GM12878 (cell line): ENCODE results near the gene GALNT18. TPM values are rescaled to one million over a fixed set of nuclear protein-coding genes. Genes with fewer than 3 reads are reported as not detected.

ENCODE experiments used
- ATAC-seq: fragments of 200-7000 bp; cut with Tn5 transposase; 3 replicates; pipeline ENCODE4 v1.9.1; 2020; ENCODE audit warnings: mild to moderate bottlenecking, moderate library complexity
- BruUV-seq: library from RNA; stranded (reverse); fragments of 400-500 nt; replicated peaks from 2 replicates; lab custom pipeline; 2021; lab: Mats Ljungman, UMichigan
- CTCF ChIA-PET: fragments of 300-600 bp; sonication (Branson Sonifier 250); formaldehyde crosslinking; extraction: SDS; loops from one replicate; lab custom pipeline; 2021; ENCODE audit warnings: inconsistent platforms; lab: Yijun Ruan, JAX
- POLR2A ChIA-PET: fragments of 350-600 bp; formaldehyde crosslinking; extraction: SDS; loops from one replicate; lab custom pipeline; 2021; ENCODE audit warnings: inconsistent platforms; lab: Charles Lee
- RAD21 ChIA-PET: fragments of 300-600 bp; sonication (Branson Sonifier 250); formaldehyde crosslinking; loops from one replicate; lab custom pipeline; 2023; ENCODE audit warnings: antibody characterized with exemption; ENCODE audit not compliant: unreplicated experiment; lab: Charles Lee
- SMC1A ChIA-PET: fragments of 300-600 bp; sonication (Branson Sonifier 250); formaldehyde crosslinking; loops from one replicate; lab custom pipeline; 2023; ENCODE audit not compliant: unreplicated experiment, uncharacterized antibody; lab: Charles Lee
- DNase-seq: peaks from one replicate; pipeline ENCODE4 v3.0.0-alpha.2; 2011; ENCODE audit warnings: low read depth, low spot score
- FAIRE-seq: peaks from 3 replicates; lab custom pipeline; 2011; peaks lifted over from hg19 to GRCh38; lab: Jason Lieb, UNC
- H2AFZ ChIP-seq: 2 replicates; pipeline ENCODE4 v1.6.0; 2011; ENCODE audit warnings: low read depth, low read length, control low read depth; ENCODE audit not compliant: control insufficient read depth
- H3K27ac ChIP-seq: 2 replicates; pipeline ENCODE4 v1.5.1; 2011; ENCODE audit warnings: control low read depth; ENCODE audit not compliant: control insufficient read depth, insufficient read depth
- H3K27me3 ChIP-seq, 2 experiments: replicated peaks in 1 of 2; 2 replicates each; pipeline versions ENCODE4 v1.6.0 to v1.6.1; 2011; ENCODE audit warnings: low read length in 1 of 2; ENCODE audit not compliant: control insufficient read depth in 2 of 2, insufficient read depth in 2 of 2
- H3K36me3 ChIP-seq, 2 experiments: 2 replicates each; pipeline ENCODE4 v1.5.1; 2011; ENCODE audit warnings: low read length in 1 of 2; ENCODE audit not compliant: control insufficient read depth in 2 of 2, insufficient read depth in 2 of 2
- H3K4me1 ChIP-seq: 2 replicates; pipeline ENCODE4 v1.6.1; 2011; ENCODE audit warnings: mild to moderate bottlenecking, low read length, moderate library complexity, mixed read lengths; ENCODE audit not compliant: control insufficient read depth, insufficient read depth
- H3K4me2 ChIP-seq: 2 replicates; pipeline ENCODE4 v1.6.0; 2011; ENCODE audit warnings: control low read depth; ENCODE audit not compliant: control insufficient read depth, insufficient read depth
- H3K4me3 ChIP-seq: fragments of 200-600 bp; sonication (generic); 2 replicates; pipeline ENCODE4 v1.5.1; 2016
- H3K79me2 ChIP-seq: 2 replicates; pipeline ENCODE4 v1.6.0; 2011; ENCODE audit warnings: low read length; ENCODE audit not compliant: control insufficient read depth, insufficient read depth
- H3K9ac ChIP-seq: 2 replicates; pipeline ENCODE4 v1.8.0; 2011; ENCODE audit warnings: low read length, control low read depth, mixed read lengths; ENCODE audit not compliant: control insufficient read depth, insufficient read depth
- H3K9me3 ChIP-seq: replicated peaks from 3 replicates; pipeline ENCODE4 v1.5.1; 2011; ENCODE audit warnings: mild to moderate bottlenecking, low read length; ENCODE audit not compliant: control insufficient read depth, insufficient read depth
- H4K20me1 ChIP-seq: 2 replicates; pipeline ENCODE4 v1.6.0; 2011; ENCODE audit not compliant: control insufficient read depth, insufficient read depth
- EGR1 ChIP-seq, 2 experiments: IDR thresholded peaks; 1 replicate in 1 of 2; 2 replicates in 1 of 2; pipeline ENCODE4 v1.6.1; 2011 to 2012; ENCODE audit warnings: low read depth in 2 of 2, low read length in 2 of 2, borderline replicate concordance in 1 of 2, mild to moderate bottlenecking in 1 of 2, moderate library complexity in 1 of 2
- WGBS: methylation state at CpG from one replicate; pipeline ENCODE4 v1.1.6; 2016; ENCODE audit warnings: low lambda C conversion rate; ENCODE audit not compliant: insufficient replicate concordance, insufficient coverage; ENCODE audit errors: missing lambda C conversion rate; 5-methylcytosine and 5-hydroxymethylcytosine counted together
- in situ Hi-C: fragments of 300-500 bp; cut with MboI; formaldehyde crosslinking; loops from 9 replicates; pipeline ENCODE4 v1.14.3; 2018; ENCODE audit warnings: mixed read lengths
- intact Hi-C: fragments of 100-400 bp; cut with micrococcal nuclease; formaldehyde crosslinking; loops from one replicate; pipeline ENCODE4 v1.14.2; 2022; ENCODE audit not compliant: unreplicated experiment
- polyA plus RNA-seq, 11 experiments: library from polyadenylated mRNA; depleted of rRNA in 4 of 11; unstranded in 6 of 11; stranded (reverse) in 5 of 11; fragments of >200 nt; fragmentation: Nextera tagmentation in 4 of 11; fragmentation: Illumina TruSeq in 1 of 11; extraction: Ambion mirVana in 4 of 11; extraction: Trizol in 1 of 11; gene quantifications; 1 replicate in 1 of 11; 2 replicates in 10 of 11; pipeline versions ENCODE4 v1.2.1 to v1.2.3, GENCODE V29; 2011 to 2016; ENCODE audit warnings: inconsistent platforms in 2 of 11, missing spikeins in 2 of 11, low read depth in 1 of 11
- total RNA-seq, 4 experiments: library from RNA; depleted of rRNA in 3 of 4; stranded (reverse); fragments of >200 nt in 3 of 4; fragmentation: Illumina TruSeq in 1 of 4; extraction: Trizol in 1 of 4; gene quantifications; 2 replicates each; pipeline versions ENCODE4 v1.2.1 to v1.2.3, GENCODE V29; 2013 to 2021
- TF ChIP-seq, protein P1 (sequence below): IDR thresholded peaks from 2 replicates; pipeline ENCODE4 v1.6.1; 2011; ENCODE audit warnings: low read depth, low read length, improper control_type of control experiment, borderline replicate concordance
- TF ChIP-seq, protein P2 (sequence below): fragments of 450-650 bp; IDR thresholded peaks from 2 replicates; pipeline ENCODE4 v1.6.1; 2017; ENCODE audit warnings: mild to moderate bottlenecking, moderate library complexity

The GALNT18 gene
- total and polyA plus RNA-seq, 10 of the 15 experiments (the other 5 are each of a cell fraction or from before 2014, with no cell fraction given), result 1.2 to 14.2 (median 6.3) TPM

DNA sequence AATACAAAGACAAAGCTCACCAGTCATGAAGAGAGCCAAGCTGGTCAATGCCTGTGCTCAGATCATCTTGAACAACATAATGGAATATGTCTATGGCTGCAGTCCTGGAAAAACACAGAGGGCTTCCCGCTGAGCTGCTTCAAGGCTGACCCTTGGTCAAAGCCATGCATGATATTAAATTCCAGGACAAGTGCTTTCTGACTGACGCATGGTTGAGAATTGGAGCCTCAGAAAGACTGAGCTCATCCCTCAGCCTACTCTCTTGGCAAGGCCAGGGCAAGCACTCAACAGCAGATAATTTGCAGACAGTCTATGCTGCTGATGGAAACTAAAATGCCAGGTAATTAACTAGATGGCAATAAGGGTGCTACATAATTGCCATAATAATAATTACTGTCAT lies 89.2 kb downstream of the GALNT18 start:
- no TSS peak for BruUV-seq
- no peak for TF ChIP-seq EGR1 (IDR thresholded peaks at IDR 0.05; ENCODE audit: borderline replicate concordance in 1 of 2, low read depth in 2 of 2, low read length in 2 of 2)
- TF ChIP-seq, protein P1, sequence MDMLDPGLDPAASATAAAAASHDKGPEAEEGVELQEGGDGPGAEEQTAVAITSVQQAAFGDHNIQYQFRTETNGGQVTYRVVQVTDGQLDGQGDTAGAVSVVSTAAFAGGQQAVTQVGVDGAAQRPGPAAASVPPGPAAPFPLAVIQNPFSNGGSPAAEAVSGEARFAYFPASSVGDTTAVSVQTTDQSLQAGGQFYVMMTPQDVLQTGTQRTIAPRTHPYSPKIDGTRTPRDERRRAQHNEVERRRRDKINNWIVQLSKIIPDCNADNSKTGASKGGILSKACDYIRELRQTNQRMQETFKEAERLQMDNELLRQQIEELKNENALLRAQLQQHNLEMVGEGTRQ, result no peak
- TF ChIP-seq, protein P2, sequence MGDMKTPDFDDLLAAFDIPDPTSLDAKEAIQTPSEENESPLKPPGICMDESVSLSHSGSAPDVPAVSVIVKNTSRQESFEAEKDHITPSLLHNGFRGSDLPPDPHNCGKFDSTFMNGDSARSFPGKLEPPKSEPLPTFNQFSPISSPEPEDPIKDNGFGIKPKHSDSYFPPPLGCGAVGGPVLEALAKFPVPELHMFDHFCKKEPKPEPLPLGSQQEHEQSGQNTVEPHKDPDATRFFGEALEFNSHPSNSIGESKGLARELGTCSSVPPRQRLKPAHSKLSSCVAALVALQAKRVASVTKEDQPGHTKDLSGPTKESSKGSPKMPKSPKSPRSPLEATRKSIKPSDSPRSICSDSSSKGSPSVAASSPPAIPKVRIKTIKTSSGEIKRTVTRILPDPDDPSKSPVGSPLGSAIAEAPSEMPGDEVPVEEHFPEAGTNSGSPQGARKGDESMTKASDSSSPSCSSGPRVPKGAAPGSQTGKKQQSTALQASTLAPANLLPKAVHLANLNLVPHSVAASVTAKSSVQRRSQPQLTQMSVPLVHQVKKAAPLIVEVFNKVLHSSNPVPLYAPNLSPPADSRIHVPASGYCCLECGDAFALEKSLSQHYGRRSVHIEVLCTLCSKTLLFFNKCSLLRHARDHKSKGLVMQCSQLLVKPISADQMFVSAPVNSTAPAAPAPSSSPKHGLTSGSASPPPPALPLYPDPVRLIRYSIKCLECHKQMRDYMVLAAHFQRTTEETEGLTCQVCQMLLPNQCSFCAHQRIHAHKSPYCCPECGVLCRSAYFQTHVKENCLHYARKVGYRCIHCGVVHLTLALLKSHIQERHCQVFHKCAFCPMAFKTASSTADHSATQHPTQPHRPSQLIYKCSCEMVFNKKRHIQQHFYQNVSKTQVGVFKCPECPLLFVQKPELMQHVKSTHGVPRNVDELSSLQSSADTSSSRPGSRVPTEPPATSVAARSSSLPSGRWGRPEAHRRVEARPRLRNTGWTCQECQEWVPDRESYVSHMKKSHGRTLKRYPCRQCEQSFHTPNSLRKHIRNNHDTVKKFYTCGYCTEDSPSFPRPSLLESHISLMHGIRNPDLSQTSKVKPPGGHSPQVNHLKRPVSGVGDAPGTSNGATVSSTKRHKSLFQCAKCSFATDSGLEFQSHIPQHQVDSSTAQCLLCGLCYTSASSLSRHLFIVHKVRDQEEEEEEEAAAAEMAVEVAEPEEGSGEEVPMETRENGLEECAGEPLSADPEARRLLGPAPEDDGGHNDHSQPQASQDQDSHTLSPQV, result no peak
- no peaks in the 10 kb centered on the region for H3K4me1 ChIP-seq

More for the DNA sequence above, 89.2 kb downstream of the GALNT18 start:
- Histone ChIP-seq H2AFZ (no peak overlapping the region), H3K36me3 (peaks cover 0 to 1% of the 10 kb centered on the region in 2 experiments; a peak in 1 of 4 replicates), H4K20me1 (no peaks in the 10 kb centered on the region), H3K9ac (no peak overlapping the region), H3K27ac (no peak overlapping the region), H3K4me3 (no peak overlapping the region), H3K4me2 (no peak overlapping the region), H3K79me2 (peaks cover 5% of the 10 kb centered on the region), H3K27me3 (no peaks in the 10 kb centered on the region), H3K9me3 (no peaks in the 10 kb centered on the region)
- no peak for DNase-seq
- intact Hi-C loops (no loop called here), in situ Hi-C loops (no loop called here)
- no peak for ATAC-seq
- 77% methylated on average over 2 of the region's 2 CpGs for WGBS
- ChIA-PET POLR2A (no interaction called here), RAD21 (no interaction called here), SMC1A (interaction anchor here (1.1 kb wide), 2 partner anchors 8 to 49 kb away, joined by 3 read pairs; no protein-coding TSS in a partner anchor), CTCF (interaction anchor here (0.6 to 0.8 kb wide), 2 partner anchors 40 to 505 kb away, joined by 3 read pairs; no protein-coding TSS in a partner anchor)
- no peak for FAIRE-seq
